GM18499 (cell line): ENCODE data around the gene SIM2.

ENCODE experiments used
- ATAC-seq: cut with Tn5 transposase; IDR thresholded peaks from one replicate; pipeline ENCODE4 v1.9.1; 2021; ENCODE audit warnings: moderate number of reproducible peaks; ENCODE audit not compliant: insufficient read depth, unreplicated experiment

Gene SIM2

GRCh38 chr21:36699546-36700294, 805 bp downstream of the SIM2 start:
- no peak for ATAC-seq

- ATAC-seq, result no peak
Measured at GRCh38 chr21:36700295-36700970, 1.5 kb downstream of the SIM2 start.

GRCh38 chr21:36700971-36701755, 2.2 kb downstream of the SIM2 start:
- no peak for ATAC-seq

GRCh38 chr21:36701756-36702621, 3.1 kb downstream of the SIM2 start:
- no peak for ATAC-seq

GRCh38 chr21:36702622-36702968, 3.7 kb downstream of the SIM2 start:
- ATAC-seq, result no peak

GRCh38 chr21:36703123-36703522, 4.2 kb downstream of the SIM2 start:
- no peak for ATAC-seq

- ATAC-seq, result no peak
Measured at GRCh38 chr21:36703626-36704280, 4.8 kb downstream of the SIM2 start.

GRCh38 chr21:36704281-36704957, 5.5 kb downstream of the SIM2 start:
- no peak for ATAC-seq

GRCh38 chr21:36704958-36705678, 6.2 kb downstream of the SIM2 start:
- no peak for ATAC-seq

GRCh38 chr21:36705679-36706481, 7.0 kb downstream of the SIM2 start:
- ATAC-seq, result no peak

GRCh38 chr21:36706482-36706852, 7.6 kb downstream of the SIM2 start:
- ATAC-seq, result no peak

GRCh38 chr21:36706951-36707762, 8.2 kb downstream of the SIM2 start:
- no peak for ATAC-seq

- ATAC-seq, result no peak
Measured at GRCh38 chr21:36707763-36708285, 8.9 kb downstream of the SIM2 start.

GRCh38 chr21:36708286-36709029, 9.5 kb downstream of the SIM2 start:
- no peak for ATAC-seq

- ATAC-seq, result no peak
Measured at GRCh38 chr21:36709030-36709867, 10.3 kb downstream of the SIM2 start.
